Measurements from ENCODE around the gene ARPC1B.
"Not testable (repeated sequence)": the region's sequence is repeated elsewhere in the genome, so short reads cannot be mapped to it uniquely, and the experiment has no call there.

ARPC1B gene

GRCh38 chr7:99374111-99375064, at the start of gene ARPC1B:
ARPC1B (plus strand) TSS chr7:99374730; CDS start chr7:99385715, 10,985 bp downstream.
- DNase-seq (ENCODE audit: low read depth in 2 of 2) = peak; percentile 85 to 86

DNA sequence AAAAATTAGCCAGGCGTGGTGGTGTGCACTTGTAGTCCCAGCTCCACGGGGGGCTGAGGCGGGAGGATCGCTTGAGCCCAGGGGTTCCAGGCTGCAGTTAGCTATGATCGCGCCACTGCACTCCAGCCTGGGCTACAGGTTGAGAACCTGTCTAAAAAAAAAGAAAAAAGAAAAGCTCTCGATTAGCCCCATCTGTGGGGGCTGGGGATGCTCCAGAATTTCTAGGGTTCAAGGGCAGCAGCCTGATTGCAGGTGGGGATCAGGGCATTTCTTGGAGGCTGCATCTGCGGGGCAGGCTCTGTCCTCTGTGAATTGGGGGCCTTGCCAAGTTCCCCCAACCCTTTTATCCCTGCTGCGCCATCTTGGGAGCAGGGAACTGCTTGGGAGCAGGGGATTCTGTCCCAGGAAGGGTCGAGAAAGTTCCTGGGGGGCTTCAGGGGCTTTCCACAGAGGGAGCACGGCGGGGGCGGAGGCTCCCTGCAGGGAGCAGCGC, 49.5 kb upstream of the ARPC1B start:
- DNase-seq (ENCODE audit: low read depth in 2 of 2) = no peak

GRCh38 chr7:99325592-99326407, 48.7 kb upstream of the ARPC1B start, which contains the start of gene ARPC1A:
ARPC1A (plus strand) TSS chr7:99325898; CDS start chr7:99333354, 7,456 bp downstream.
- peak; percentile 88 for DNase-seq (ENCODE audit: low read depth in 2 of 2)

DNA sequence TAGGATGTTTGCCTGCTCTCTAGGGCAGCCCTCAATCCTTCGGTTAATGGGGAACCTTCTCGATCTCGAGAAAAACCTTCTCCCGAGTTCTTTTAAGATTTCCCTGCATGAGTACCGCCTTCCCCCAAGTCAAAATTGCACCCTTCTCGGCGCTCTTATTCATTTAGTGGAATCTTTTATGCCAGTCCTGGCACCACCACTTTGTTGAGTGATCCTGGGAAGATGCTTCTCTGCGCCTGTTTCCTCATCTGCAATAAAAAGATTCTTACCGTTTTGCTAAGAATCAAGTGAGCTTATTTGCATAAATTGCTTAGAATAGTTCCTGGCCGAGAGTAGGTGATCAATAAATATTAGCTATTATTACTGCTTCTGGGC, 48.1 kb upstream of the ARPC1B start:
- DNase-seq (ENCODE audit: low read depth in 2 of 2) = no peak

GRCh38 chr7:99330314-99330961, 44.1 kb upstream of the ARPC1B start:
- not testable (repeated sequence) for DNase-seq (ENCODE audit: low read depth in 2 of 2)

DNA sequence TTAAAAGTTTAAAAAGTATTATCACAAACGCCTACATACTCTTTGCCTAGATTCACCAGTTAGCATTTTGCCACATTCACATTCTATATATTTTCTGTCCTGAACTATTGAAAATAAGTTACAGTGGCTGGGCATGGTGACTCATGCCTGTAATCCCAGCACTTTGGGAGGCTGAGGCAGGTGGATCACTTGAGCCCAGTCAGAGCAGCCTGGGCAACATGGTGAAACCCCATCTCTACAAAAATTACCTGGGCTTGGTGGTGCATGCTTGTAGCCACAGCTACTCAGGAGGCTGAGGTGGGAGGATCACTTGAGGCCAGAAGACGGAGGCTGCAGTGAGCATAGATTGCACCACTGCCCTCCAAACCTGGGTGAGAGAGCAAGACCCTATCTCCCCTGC, 43.5 kb upstream of the ARPC1B start:
- DNase-seq (ENCODE audit: low read depth in 2 of 2) = peak in 1 of 2 donors; percentile 16

DNA sequence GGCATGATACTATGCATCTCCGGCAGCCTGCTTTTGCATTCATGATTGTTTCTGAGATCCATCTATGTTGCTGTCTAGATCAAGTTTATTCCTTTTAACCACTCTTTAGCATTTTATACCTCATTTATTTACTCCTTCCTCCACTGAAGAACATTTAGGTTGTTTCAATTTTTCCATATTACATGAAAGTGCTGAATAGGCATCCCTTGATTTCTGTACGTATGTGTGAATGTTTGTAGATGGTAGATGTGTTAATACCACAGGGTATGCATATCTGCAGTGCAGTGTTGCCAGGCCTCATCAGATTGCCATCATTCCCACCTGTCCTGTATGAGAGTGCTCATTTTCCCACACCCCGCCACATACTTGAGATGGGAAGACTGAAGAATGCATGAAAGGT, 34.9 kb upstream of the ARPC1B start:
- DNase-seq (ENCODE audit: low read depth in 2 of 2) = no peak

GRCh38 chr7:99340659-99341058, 33.9 kb upstream of the ARPC1B start:
- DNase-seq (ENCODE audit: low read depth in 2 of 2) = no peak

GRCh38 chr7:99344061-99344647, 30.4 kb upstream of the ARPC1B start:
- DNase-seq (ENCODE audit: low read depth in 2 of 2) = no peak

GRCh38 chr7:99350641-99351040, 23.9 kb upstream of the ARPC1B start:
- not testable (repeated sequence) for DNase-seq (ENCODE audit: low read depth in 2 of 2)

DNA sequence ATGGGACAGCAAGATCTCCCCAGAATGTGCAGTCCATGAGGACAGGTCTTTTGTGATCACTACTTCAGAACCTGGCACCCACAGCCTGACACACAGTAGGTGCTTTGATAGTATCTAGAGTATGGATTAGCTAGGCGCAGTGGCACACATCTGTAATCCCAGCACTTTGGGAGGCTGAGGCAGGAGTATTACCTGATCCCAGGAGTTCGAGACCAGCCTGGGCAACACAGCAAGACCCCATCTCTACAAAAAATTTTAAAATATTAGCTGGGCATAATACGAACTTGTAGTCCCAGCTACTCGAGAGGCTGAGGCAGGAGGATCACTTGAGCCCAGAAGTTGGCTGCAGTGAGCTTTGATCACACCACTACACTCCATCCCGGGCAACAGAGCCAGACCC, 22.3 kb upstream of the ARPC1B start:
- no peak for DNase-seq (ENCODE audit: low read depth in 2 of 2)

- no peak for DNase-seq (ENCODE audit: low read depth in 2 of 2)
Measured at GRCh38 chr7:99355098-99355497, 19.4 kb upstream of the ARPC1B start.

DNA sequence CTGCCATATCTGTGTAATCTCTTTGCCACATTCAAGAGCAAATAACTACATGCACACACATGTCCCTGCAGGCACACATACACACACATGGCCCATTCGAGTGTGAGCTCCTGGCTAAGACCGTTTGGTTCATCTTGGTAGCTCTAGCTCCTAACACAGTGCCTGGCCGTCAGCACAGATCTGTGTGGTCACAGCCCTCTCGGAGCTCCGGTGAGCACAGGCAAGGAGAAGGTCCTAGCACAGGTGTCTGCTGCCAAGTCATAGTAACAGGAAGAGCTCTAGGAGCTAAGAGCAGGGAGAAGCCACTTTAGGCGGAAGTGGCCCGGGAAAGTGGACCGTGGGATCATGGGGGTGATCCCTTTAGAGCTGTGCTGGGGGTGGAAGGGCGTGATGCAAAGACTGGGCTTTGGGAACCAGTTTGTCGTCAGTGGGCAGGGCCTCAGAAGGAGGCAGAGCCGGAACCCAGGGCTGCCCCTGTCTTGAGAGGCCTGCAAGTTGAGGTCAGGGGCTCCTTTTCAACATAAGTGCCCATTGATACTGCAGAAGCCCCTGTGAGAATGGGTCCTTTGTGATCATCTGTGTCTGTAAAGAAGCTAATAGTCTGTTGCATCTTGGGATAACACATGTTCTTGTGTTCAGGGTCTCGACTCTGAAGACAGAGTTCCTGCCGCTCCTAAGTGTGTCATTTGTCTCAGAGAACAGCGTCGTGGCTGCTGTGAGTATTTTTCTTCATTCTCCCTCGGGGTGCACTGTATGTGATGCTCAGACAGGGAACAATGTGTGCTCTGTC, 16.6 kb upstream of the ARPC1B start:
- no peak for DNase-seq (ENCODE audit: low read depth in 2 of 2)

DNA sequence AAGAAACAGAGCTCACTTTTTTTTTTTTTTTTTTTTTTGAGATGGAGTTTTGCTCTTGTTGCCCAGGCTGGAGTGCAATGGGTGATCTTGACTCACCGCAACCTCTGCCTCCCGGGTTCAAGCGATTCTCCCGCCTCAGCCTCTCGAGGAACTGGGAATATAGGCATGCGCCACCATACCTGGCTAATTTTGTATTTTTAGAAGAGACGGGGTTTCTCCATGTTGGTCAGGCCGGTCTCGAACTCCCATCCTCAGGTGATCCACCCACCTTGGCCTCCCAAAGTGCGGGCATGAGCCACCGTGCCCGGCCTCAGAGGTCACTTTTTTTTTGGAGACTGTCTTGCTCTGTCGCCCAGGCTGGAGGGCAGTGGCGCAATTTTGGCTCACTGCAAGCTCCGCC, 16.0 kb upstream of the ARPC1B start:
- not testable (repeated sequence) for DNase-seq (ENCODE audit: low read depth in 2 of 2)

- DNase-seq (ENCODE audit: low read depth in 2 of 2) = no peak
Measured at GRCh38 chr7:99359465-99360154, 14.9 kb upstream of the ARPC1B start.

DNA sequence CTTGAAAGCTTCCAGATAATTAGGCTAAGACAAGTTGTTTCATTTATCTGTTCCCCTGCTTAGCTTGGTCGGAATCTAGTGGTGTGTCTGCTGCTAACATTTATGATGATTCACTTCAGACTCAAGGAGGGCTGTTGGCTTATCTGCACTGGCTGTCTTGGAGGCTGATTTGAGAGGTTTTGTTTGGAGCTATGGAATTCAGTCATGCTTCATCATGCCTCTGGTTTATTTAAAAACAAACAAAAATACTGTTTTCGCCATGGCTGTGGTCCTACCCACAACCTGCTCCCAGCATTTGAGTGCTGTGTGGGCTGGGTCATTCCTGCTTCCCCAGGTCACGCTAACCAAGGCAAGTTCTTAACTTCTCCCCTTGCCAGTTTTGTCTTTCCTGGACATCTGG, 11.7 kb upstream of the ARPC1B start:
- DNase-seq (ENCODE audit: low read depth in 2 of 2) = no peak

- no peak for DNase-seq (ENCODE audit: low read depth in 2 of 2)
Measured at GRCh38 chr7:99363286-99363685, 11.2 kb upstream of the ARPC1B start.

GRCh38 chr7:99365318-99366141, 9.0 kb upstream of the ARPC1B start:
- peak in 1 of 2 donors; percentile 36 for DNase-seq (ENCODE audit: low read depth in 2 of 2)

GRCh38 chr7:99366646-99367045, 7.9 kb upstream of the ARPC1B start:
- DNase-seq (ENCODE audit: low read depth in 2 of 2) = no peak
